Omental fat pad (tissue), 4 donors: ENCODE data around the gene SNX19. TPM values are rescaled to one million over a fixed set of nuclear protein-coding genes. Genes with fewer than 3 reads are reported as not detected.
"Not testable (repeated sequence)": the region's sequence is repeated elsewhere in the genome, so short reads cannot be mapped to it uniquely, and the experiment has no call there.

Experiments
- ATAC-seq: fragments of 150-250 bp; one replicate; pipeline ENCODE4 v1.9.1; 2016; ENCODE audit warnings: mild to moderate bottlenecking, moderate library complexity; ENCODE audit not compliant: low FRiP score
- DNase-seq: peaks from one replicate; pipeline ENCODE4 v3.0.0-alpha.2; 2019; ENCODE audit warnings: low spot score
- CTCF ChIP-seq, 3 donors: fragments of 450-650 bp; IDR thresholded peaks; one replicate each; pipeline ENCODE4 v1.5.1; 2016 to 2017; ENCODE audit warnings: antibody characterized with exemption in 3 of 3, mild to moderate bottlenecking in 3 of 3, moderate library complexity in 2 of 3
- total RNA-seq, 4 donors: library from RNA; depleted of rRNA; stranded (reverse); fragments of >200 nt; gene quantifications; one replicate each; pipeline ENCODE4 v1.1.0, GENCODE V29; 2016

Gene SNX19
- total RNA-seq, 4 donors from 2014 or later: 90.9 to 135 (median 110) TPM

- DNase-seq (no peak), ATAC-seq (no peak)
- TF ChIP-seq CTCF (IDR thresholded peaks at IDR 0.05): no peak
Measured at GRCh38 chr11:130937051-130937450, 20.8 kb upstream of the SNX19 start.

GRCh38 chr11:130932086-130932712 is 15.9 kb upstream of the SNX19 start:
- ATAC-seq (no peak), DNase-seq (no peak)
- TF ChIP-seq CTCF (IDR thresholded peaks at IDR 0.05): no peak

- DNase-seq (no peak), ATAC-seq (no peak)
- TF ChIP-seq CTCF (IDR thresholded peaks at IDR 0.05): no peak
Measured at GRCh38 chr11:130924750-130925149, 8.5 kb upstream of the SNX19 start.

- not testable (repeated sequence) for ATAC-seq, DNase-seq
Measured at GRCh38 chr11:130920612-130921011, 4.3 kb upstream of the SNX19 start.

GRCh38 chr11:130918081-130918480 is 1.8 kb upstream of the SNX19 start:
- no peak for TF ChIP-seq CTCF (IDR thresholded peaks at IDR 0.05)
- DNase-seq: no peak
- ATAC-seq: no peak

- ATAC-seq: no peak
- DNase-seq: no peak
- no peak for TF ChIP-seq CTCF (IDR thresholded peaks at IDR 0.05)
Measured at GRCh38 chr11:130916910-130917309, 631 bp upstream of the SNX19 start.

GRCh38 chr11:130915603-130916237 is 559 bp downstream of the SNX19 start:
- DNase-seq (no peak), ATAC-seq (no peak)
- TF ChIP-seq CTCF (IDR thresholded peaks at IDR 0.05): no peak
